ENCODE data around the gene SH3D21. TPM values are rescaled to one million over a fixed set of nuclear protein-coding genes. Genes with fewer than 3 reads are reported as not detected.

Gene SH3D21
- total and polyA plus RNA-seq, 2 of the 8 experiments (the other 6 are each of a cell fraction or from before 2014, with no cell fraction given), result 3.4 to 8.6 TPM

DNA sequence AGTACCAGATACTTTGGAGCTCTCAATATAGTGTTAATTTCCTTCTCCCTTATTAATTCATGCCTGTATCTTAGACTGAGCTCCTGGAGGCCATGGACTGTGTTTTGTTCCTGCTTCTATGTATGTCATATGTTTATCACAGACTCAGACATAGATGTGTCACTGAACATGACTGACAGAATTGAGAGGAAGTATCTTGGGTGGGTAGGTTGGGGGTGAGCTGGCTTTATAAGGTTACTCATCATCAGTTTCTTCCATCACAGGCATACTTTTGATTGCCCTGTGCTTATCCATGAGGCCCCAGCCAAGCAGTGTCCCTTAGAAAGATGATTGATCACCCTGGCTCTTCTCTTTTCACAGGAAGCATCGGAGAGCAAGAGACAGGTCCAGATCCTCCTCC is 5.6 kb upstream of the SH3D21 start (continued):
- no peak for TF ChIP-seq CTCF (IDR thresholded peaks at IDR 0.05; ENCODE audit: control extremely low read depth in 1 of 3, insufficient read depth in 1 of 3, low read depth in 1 of 3, low read length in 3 of 3)
- TF ChIP-seq SAP30 (IDR thresholded peaks at IDR 0.05; ENCODE audit: insufficient read depth, insufficient replicate concordance, low read length), result no peak
